ENCODE measurements around the gene CRAMP1.

CRAMP1 gene

DNA sequence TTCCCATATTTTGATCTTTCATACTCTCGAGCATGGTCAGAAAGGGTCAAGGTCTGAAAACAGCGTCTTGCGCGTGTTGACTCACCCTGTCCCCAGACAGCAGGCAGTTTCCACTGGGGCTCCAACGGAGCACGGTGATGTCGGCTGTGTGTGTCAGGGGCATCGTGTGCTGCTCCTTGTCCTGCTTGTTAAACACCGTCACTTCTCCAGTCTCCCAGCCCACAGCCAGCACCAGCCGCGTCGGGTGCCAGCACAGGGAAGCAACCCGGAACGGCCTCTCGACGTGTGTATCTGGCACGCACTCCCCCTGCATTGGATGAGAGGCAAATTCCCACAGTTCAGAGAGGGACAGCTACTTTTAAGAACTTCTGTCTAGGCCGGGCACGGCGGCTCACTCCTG, 9.9 kb upstream of the CRAMP1 start:
- no peak for DNase-seq

DNA sequence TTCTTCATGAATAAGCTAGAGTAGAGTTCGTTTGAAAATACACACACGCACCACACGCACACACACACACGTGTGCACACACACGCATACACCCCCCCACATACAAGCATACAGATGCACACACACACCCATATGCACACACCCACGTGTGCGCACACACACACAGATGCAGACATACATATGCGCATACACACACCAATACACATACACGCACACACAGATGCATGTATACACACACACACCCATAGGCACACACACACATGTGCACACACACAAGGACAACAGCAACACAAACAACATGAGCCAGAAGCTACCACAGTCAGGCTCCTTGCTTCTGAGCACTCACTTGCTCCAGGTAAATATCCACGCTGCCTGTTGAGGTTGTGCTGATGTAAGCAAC, 5.4 kb upstream of the CRAMP1 start:
- no peak for DNase-seq

DNA sequence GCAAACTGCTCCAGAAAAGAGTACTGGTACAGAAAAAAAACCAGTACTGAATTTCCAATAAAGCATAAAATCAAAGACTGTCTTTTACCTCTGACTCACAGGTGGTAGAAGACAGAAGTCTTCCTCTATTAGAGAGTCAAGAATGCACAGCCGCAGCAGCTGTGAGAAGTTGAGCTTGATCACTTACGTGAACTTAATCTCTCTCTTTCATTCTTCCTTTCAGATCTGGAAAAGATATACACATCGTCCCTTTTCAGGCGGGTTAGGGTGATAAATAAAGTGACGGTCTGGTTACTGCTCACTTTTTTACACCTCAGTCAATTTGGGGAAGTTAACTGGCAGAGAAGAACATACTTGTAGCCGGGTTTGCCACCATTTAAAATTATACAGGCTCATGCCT, 4.2 kb upstream of the CRAMP1 start:
- DNase-seq = no peak

DNA sequence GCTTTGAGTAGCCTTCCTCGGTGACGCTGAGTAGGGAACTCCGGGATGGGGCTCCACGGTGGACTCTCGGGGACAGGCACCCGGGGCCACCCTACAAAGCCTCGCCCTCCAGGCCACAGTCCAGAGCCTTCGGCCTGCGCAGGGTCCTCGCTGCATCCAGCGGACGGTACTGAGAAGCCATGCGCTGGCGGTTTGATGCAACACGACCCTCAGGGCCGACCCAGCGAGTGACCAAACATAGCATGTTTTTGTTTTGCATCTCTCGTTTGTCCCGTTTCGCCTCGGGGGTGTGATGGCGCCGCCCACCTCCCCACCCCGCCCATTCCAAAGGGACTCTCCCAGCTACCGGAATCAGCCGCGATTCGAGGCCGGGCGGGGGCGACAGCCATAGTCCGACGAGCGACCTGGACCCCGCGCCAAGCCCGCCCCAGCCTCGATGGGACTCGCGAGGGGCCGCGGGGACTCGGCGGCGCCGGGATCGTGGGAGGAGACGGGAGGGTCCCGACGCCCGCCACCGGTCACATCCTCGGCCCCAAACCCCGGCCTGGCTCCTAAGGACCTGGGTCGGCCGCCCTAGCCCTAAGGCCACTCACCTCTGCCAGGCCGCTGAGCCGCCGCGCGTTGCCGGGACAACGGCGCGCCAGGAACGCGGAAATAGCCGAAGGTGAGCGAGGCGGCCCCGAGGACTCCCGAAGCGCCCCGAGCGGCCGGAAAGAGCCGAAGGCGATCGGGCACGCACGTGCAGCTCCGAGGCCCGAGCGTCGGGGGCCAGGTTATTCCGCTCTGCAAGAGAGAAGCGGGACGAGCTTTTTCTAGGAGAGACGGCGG, 1.9 kb upstream of the CRAMP1 start:
- DNase-seq = peak; percentile 80 to 89 (median 88)

DNA sequence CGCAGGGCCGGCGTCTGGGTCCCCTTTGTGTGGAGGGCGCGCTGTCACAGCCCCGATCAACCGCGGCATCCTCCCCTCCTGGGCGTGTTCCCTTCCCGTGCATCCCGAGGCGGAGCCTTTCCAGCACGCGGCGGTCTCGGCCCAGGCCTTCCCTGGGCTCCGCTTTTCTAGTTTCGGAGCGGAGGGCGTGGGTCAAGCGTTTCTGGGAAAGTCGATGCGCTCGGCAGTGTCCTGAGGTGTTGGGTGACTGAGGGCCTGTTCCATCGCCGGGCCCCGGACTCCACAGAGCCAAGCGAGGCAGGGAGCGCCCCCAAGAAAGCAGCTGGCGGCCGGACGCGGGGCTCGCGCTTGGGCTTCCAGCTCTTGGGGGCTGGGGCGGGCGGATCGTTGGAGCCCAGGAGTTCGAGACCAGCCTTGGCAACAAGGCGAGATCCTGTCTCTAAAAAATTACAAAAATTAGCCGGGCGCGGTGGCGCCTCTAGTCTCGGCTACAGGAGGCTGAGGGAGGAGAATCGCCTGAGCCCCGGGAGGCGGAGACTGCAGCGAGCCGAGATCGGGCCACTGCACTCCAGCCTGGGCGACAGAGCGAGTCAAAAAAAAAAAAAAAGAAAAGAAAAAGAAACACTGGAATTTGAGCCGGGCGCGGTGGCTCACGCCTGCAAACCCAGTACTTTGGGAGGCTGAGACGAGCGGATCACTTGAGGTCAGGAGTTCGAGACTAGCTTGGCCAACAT, 1.1 kb upstream of the CRAMP1 start:
- DNase-seq = peak in 2 of 5 experiments; percentile 12 to 39

DNA sequence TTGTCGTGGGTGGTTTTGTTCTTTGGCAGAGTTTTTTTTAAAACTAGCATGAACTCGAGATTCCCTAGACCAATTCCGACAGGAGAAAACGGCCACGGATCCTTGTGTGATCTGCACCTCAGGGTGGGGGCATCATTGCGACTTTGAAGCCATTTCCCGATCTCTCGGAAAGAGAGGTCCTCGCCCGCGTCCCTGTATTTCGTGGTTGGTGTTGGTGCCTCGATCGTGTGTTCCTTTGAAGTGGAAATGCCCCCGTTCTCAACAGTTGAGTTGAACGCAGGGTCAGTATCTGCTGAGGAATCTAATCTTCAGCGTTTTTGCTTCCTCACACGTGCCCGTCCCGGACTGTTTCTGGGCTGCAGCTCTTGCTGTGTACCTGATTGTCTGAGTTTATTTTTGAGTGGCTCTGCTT, 1.1 kb downstream of the CRAMP1 start:
- peak in 1 of 5 experiments; percentile 21 for DNase-seq

DNA sequence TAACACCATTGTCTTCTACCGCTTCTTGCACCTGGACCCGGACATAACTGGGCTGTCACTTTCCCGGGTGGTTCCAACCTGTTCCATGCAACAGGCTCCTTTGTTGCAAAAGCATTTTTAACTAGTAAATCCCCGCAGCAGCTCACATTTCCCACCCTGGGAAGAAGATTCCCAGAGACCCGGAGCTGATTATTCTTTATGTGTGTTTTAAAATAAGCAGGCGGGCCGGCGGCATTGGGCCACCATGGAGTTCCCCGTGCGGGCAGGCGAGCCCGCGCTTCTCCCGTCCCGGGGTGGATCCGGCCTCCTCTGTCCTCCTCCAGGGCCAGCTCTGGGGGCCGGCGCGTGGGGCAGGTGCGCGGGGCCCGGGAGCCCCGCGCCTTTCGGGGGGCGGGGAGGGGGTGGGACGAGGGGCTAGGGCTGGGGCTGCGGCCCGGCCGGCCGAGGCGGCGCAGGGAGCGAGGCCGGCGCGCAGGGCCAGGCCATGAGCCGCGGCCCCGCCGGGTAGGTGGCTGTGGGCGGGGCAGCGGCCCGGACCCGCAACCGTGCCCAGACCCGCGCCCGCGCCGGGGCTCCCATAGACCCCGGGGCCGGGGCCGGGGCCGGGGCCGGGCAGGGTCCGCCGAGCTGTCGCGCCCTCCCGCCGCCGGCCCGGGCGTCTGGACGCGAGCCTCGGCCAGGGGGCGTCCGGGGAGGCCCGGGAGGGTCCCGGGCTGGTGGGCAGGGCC, 1.7 kb downstream of the CRAMP1 start:
- DNase-seq = peak in 1 of 5 experiments; percentile 16

DNA sequence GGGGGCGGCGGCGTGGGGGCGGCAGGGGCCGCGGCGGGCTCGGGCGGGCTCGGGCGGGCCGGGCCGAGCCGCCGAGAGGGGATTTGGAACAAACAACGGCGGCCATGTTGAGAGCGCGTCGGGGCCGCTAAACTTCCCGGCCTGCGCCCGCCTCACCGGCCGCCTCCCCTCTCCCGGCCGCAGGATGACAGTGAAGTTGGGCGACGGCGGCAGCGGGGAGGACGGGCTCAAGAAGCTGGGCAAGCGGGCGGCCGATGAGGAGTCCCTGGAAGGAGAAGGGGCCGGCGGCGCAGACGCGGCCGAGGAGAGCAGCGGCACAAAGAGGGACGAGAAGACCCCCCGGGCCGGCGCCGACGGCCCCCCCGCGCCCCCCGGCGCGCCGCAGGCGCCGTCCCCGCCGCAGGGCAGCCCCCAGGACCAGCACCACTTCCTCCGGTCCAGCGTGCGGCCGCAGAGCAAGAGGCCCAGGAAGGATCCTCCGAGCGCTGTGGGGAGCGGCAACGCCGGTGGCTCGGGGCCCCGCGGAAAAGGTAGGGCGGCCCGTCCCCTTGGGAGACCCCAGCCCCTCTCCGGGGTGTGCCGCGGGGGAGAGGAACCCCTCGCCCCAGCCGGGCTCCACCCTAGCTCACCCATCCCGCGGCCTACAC, 2.4 kb downstream of the CRAMP1 start:
- peak in 1 of 5 experiments; percentile 48 for DNase-seq

DNA sequence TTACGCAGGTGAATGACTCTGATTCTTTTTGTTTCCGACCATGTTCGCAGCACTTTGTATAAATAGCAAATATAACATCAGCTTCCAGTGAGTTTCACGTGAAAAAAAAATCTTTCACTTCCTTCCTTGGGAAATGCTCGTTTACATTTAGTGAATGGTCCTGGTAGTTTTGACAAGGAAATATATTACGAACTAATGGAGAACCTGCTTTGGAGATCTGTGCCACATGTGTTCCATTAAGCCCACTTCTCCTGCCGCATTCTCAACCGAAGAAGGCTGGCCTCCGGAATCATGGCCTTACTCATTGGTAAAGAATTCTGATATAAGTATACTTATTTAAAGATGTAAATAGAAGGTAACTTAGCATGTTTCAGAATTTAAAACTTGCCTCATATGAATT, 3.6 kb downstream of the CRAMP1 start:
- DNase-seq = no peak

DNA sequence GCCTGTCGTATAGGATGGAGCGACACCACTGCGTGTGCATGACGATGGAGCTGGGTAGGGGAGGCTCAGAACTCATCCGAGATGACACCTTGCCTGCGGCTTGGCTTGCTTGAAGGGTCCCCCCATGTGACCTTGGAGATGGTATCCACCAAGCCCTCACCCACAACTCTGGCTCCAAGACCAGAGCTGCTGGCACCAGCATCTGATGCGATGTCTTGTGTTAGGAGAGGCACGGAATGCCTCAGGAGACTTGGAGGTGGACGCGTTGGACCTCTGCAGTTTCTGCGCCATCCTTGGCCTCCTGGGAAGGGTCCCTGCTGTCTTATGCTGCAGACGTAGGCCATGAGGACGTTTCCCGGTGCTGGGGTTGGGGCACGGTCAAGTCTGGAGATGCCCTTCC, 7.8 kb downstream of the CRAMP1 start:
- no peak for DNase-seq

DNA sequence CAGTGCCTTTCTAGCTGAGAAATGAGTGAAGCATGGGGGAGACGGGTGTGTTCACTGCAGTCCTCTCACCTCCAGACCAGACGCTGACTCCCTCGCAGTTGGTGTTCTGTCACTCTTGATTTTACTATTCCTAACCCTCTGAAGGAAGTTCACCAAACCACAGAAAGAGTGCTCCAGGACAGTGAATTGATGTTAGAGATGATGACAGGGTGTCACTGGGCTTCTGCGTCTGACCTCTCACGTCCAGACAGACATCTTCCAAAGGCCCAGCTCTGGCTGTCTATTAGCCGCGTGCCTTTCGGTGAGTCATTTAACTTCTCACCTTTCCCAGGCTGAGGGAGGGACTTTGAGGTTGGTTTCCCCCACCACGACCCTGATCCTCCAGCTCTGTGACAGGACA, 8.2 kb downstream of the CRAMP1 start:
- DNase-seq = peak in 1 of 5 experiments; percentile 13

DNA sequence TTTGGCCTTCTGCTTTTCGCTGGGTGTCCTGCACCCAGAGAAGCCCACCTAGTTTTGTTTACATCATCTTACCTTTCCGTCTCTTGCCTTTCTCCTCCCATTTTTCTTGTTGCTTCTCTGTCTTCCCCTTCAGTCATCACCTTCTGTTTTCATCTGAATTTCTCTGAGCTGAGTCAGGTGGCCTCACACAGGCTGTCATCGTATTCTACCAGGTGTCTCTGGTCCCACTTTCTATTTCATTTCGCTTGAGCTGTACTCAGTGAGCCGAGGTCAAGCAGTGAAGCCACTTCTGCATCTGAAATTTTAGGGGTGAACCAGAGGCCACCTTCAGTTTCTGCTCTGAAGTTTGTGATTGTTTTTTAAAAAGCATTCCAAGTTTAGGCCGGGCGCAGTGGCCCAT, 9.7 kb downstream of the CRAMP1 start:
- DNase-seq = no peak

DNA sequence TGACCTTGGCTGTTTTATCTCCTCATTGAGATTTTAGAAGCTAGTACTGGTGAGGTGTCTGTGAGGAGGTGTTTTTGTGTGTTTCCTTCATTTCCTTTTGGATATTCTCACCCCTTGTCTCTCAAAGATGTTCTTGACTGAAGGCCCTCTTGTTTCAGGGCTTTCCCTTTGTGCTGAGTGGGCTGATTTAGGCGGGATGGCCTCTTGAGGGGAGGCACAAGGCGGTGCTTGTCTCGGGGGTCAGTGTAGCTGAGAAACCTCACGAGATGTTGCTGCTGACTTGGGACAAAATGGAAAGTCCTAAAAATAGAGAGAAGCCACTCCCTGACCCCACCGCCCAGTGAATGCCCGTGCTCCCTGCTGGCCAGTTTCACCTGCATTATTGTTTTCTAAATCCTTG, 14.2 kb downstream of the CRAMP1 start:
- DNase-seq = no peak

DNA sequence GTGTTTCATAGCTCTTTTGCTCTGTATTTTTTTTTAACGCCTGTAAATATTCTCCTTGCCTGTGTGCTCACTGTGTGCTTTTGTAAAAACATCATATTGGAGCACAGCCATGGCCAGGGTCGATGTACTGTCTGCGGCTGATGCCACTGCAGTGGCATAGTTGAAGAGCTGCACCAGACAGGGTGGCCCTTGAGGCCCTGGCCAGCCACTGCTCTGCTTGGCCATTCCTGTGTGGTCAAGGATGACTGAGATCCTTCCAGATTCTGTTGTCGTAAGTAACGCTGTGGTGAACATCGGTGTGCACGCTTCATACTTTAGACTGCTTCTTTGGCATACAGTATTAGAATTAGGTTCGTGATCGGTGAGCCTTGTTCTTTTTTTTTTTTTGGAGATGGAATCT, 14.6 kb downstream of the CRAMP1 start:
- DNase-seq = no peak

DNA sequence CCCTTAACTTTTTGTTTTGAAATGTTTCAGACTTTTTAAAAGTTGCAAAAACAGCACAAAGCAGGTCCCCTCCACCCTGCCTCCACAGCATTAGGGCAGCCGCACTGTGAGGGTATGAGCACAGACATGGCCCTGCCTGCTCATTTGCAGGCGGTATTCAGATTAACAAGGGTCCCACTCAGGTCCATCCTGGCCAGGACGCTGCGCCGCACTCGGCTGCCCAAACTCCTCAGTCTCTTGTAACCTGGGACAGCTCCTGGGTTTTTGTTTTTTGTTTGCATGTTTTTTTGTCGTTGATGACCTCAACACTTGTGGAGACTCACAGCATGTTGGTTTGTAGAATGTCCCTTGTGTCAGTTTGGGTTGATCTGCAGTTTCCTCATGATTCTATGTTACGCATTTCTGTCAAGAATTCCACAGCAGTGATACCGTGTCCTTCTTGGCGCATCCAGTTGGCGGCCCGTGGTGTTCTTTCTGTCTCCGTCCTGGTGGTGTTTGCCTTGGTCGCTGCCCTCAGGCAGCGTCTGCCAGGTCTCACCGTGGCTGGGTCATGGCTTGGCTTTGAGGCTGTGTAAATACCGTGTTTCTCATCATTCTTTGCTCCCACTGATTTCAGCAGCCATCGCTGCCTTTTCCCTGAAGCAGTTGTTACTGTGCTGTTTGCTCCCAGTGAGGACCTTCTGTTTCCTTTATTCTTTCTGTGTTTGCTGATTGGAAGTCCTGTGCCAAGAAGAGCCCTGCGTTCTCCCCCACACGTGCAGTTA, 18.5 kb downstream of the CRAMP1 start:
- DNase-seq = no peak

DNA sequence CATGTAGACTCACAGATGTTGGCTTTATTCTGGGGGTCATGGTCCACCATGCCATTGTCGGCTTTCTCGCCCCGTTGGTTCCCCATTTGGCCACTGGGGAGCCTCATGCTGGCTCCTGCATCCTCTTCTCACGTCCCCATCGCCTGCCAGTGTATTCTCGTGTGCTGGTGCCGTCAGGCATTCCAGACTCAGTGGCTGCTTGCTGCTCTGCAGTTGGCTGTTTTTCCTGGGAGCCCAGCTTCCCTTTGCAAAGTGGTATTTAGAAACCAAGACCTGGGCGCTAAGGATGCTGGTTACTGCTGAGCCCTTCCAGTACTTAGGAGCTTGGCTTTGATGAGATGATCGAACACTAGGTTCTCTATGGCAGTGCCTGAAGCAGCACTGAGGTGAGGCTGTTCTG, 19.1 kb downstream of the CRAMP1 start:
- DNase-seq = no peak

DNA sequence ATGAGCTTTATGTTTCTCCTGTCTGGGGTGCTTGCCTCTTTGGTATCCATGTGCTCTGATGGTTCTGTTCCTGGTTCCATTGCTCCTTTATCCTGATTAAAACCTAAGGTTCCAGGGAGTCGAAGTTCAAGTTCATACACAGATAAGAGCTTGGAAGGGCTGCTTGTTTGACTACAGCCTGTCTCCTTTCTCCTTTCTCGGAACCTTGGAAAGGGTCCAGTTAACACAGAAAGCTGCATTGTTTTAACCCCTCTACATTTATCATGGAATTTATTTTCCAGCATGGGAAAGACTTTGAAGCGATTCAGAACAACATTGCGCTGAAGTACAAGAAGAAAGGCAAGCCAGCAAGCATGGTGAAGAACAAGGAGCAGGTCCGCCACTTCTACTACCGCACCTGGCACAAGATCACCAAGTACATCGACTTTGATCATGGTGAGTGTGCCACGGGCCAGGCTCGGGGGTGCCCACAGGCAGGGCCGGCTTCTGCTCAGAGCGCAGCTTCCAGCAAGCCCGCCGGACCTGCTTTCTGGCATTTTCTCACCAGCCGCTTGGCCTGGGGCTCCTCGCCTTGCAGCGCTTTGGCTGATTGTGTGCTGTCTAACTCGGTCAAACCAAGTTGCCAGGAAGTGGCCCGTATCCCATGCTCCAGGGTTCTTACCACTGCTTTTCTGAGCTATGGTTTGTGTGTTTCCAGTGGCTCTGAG, 19.9 kb downstream of the CRAMP1 start:
- DNase-seq = no peak

DNA sequence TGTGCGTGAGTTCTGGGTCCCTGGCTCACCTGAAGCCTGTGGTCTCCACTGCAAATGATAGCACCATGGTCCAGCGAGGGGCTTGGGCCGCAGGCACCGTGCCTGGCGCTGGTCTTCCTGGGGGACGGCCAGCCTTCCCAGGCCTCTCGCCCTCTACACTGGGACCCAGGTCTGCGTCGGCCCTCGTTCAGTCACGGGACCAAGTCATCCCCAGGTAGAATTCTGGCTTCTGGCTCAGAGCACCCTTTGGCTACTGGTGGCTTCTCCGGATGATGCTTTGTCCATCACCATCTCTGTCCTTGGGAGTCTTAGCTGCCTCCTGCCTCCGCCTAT, 20.4 kb downstream of the CRAMP1 start:
- no peak for DNase-seq

DNA sequence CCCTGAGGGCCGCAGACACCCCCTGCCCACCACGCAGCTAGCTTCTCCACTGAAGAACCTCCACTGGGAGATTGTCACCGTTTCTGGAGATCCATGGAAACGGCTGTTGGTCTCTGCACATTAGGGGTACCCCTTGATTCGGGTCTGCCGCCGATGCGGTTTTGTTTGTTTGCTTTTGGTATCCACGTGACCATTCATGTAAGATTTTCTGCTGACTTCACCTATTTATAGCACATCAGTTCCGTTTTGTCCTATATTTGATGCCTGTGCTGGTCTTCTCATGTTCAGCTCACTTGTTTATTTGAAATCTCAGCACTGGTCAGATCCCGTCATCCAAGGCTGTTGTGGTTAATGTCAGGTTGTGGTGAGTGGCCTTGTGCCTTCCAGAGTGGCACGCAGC, 21.1 kb downstream of the CRAMP1 start:
- DNase-seq = no peak

DNA sequence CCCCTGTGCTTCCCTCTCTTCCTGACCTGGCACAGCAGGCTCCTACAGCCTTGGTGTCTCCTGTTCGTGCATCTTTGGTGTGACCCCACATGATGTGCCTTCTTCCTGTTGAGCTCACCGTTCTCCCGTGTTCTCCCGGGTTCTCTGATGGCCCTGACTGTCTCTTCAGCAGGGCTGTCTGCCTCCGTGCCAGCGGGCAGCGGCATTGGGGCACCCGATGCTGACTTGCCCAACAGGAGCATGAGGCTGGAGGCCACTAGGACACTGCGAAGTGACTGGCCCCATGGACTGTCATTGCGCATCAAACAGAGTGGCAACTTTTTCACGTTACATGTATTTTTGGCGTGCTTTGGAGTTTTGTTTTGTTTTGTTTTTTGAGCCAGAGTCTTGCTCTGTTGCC, 22.4 kb downstream of the CRAMP1 start:
- DNase-seq = no peak

DNA sequence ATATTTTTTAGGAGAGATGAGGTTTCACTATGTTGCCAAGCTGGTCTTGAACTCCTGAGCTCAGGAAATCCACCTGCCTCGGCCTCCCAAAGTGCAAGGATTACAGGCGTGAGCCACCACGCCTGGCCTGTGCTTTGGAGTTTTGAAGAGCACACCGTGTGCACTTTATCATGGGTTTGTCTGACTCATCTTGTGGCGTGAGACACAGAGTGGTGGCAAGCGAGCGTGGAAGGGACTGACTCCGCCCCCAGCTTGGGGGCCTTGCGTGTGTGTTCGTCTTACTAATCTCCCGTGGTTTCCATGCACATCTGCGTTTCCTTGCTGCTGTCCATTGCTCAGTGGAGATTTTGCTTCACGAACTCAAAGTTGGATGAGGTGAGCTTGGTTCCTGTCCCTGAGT, 22.9 kb downstream of the CRAMP1 start:
- DNase-seq = no peak

DNA sequence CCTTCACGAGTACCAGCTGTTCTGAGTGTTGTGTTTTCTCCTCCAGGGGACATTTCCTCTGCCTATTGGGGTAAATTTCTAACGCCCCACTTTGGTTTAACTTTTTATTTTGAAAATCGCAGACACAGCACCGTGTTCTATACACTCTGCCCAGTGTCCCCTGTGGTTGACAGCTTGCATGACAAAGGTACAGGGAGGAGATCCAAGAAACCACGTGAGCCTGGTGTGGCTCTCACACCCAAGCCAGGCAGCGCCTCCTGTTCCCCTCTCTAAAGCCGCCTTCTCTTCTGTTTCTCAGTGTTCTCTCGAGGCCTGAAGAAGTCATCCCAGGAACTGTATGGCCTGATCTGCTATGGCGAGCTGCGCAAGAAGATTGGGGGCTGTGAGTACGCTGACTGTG, 25.4 kb downstream of the CRAMP1 start:
- DNase-seq = no peak

Measured in T-helper 2 cell (primary cell).